ENCODE measurements around the gene ETV5. TPM values are rescaled to one million over a fixed set of nuclear protein-coding genes. Genes with fewer than 3 reads are reported as not detected.

Gene ETV5
- polyA plus RNA-seq, 1 donor from 2014 or later, result 0.30 TPM

- no peak overlapping the region for H3K27ac ChIP-seq (ENCODE audit: low read length)
- no peak for TF ChIP-seq RAD21 (conservative IDR thresholded peaks at IDR 0.05)
- TF ChIP-seq POLR2AphosphoS5 (IDR thresholded peaks at IDR 0.05), result no peak
- TF ChIP-seq MXI1 (conservative IDR thresholded peaks at IDR 0.05; ENCODE audit: poor library complexity, severe bottlenecking), result no peak
- no peak for TF ChIP-seq CTCF (IDR thresholded peaks at IDR 0.05; ENCODE audit: poor library complexity, severe bottlenecking)
- no peak for TF ChIP-seq EZH2 (IDR thresholded peaks at IDR 0.05; ENCODE audit: borderline replicate concordance, insufficient read depth, low read length, poor library complexity, severe bottlenecking)
- no peak for TF ChIP-seq SMC3 (conservative IDR thresholded peaks at IDR 0.05; ENCODE audit: poor library complexity)
- no peak for TF ChIP-seq REST (IDR thresholded peaks at IDR 0.05; ENCODE audit: borderline replicate concordance)
- no peak for TF ChIP-seq TAF1 (IDR thresholded peaks at IDR 0.05; ENCODE audit: low read depth)
- TF ChIP-seq EP300 (conservative IDR thresholded peaks at IDR 0.05; ENCODE audit: poor library complexity, severe bottlenecking), result no peak
- H2AFZ ChIP-seq (ENCODE audit: low read depth, low read length), result no peak overlapping the region
- H3K9me3 ChIP-seq (ENCODE audit: low read length), result no peaks in the 10 kb centered on the region
- H3K9ac ChIP-seq (ENCODE audit: low read length), result no peak overlapping the region
- H3K79me2 ChIP-seq (replicated peaks; ENCODE audit: insufficient read depth, low read length), result no peaks in the 10 kb centered on the region
- H3K4me3 ChIP-seq (ENCODE audit: low read length), result no peak overlapping the region
- H3F3A ChIP-seq (ENCODE audit: insufficient read depth, low read length, poor library complexity, severe bottlenecking), result no peaks in the 10 kb centered on the region
- H4K20me1 ChIP-seq (ENCODE audit: insufficient read depth), result no peaks in the 10 kb centered on the region
- no peak overlapping the region for H3K4me2 ChIP-seq (ENCODE audit: low read length)
- H3K27me3 ChIP-seq (ENCODE audit: insufficient read depth, low read depth, low read length), result peaks cover 11% of the 10 kb centered on the region
- H3K9me2 ChIP-seq (ENCODE audit: insufficient read depth, low read length), result no peaks in the 10 kb centered on the region
- no peaks in the 10 kb centered on the region for H3K36me3 ChIP-seq (ENCODE audit: insufficient read depth, low read length)
Observed at GRCh38 chr3:186093271-186093900, 15.5 kb downstream of the ETV5 start.

- Histone ChIP-seq H3K79me2 (replicated peaks; ENCODE audit: insufficient read depth, low read length) (no peaks in the 10 kb centered on the region), H3K4me2 (ENCODE audit: low read length) (no peak overlapping the region), H3F3A (ENCODE audit: insufficient read depth, low read length, poor library complexity, severe bottlenecking) (no peaks in the 10 kb centered on the region), H3K27ac (ENCODE audit: low read length) (no peak overlapping the region), H3K9me3 (ENCODE audit: low read length) (no peaks in the 10 kb centered on the region), H3K4me3 (ENCODE audit: low read length) (no peak overlapping the region), H2AFZ (ENCODE audit: low read depth, low read length) (no peak overlapping the region), H3K36me3 (ENCODE audit: insufficient read depth, low read length) (no peaks in the 10 kb centered on the region), H3K9me2 (ENCODE audit: insufficient read depth, low read length) (no peaks in the 10 kb centered on the region), H4K20me1 (ENCODE audit: insufficient read depth) (no peaks in the 10 kb centered on the region), H3K27me3 (ENCODE audit: insufficient read depth, low read depth, low read length) (peaks cover 2% of the 10 kb centered on the region), H3K9ac (ENCODE audit: low read length) (no peak overlapping the region)
- TF ChIP-seq SMC3 (conservative IDR thresholded peaks at IDR 0.05; ENCODE audit: poor library complexity) (no peak), MXI1 (conservative IDR thresholded peaks at IDR 0.05; ENCODE audit: poor library complexity, severe bottlenecking) (no peak), EZH2 (IDR thresholded peaks at IDR 0.05; ENCODE audit: borderline replicate concordance, insufficient read depth, low read length, poor library complexity, severe bottlenecking) (no peak)
Observed at GRCh38 chr3:186092360-186093070, 16.4 kb downstream of the ETV5 start.
